ENCODE measurements around the gene POLRMT. TPM values are rescaled to one million over a fixed set of nuclear protein-coding genes. Genes with fewer than 3 reads are reported as not detected.

POLRMT gene
- total RNA-seq, 1 experiment from 2014 or later = 139 TPM

GRCh38 chr19:601790-602189 is 31.5 kb downstream of the POLRMT start (continued):
- TF ChIP-seq AFF4 (CRISPR knock-in tag; IDR thresholded peaks at IDR 0.05; ENCODE audit: borderline replicate concordance) = no peak
- no peak for TF ChIP-seq EMX1 (CRISPR knock-in tag; IDR thresholded peaks at IDR 0.05)
- TF ChIP-seq IRF1 (CRISPR knock-in tag; IDR thresholded peaks at IDR 0.05) = no peak
- TF ChIP-seq TEAD4 (CRISPR knock-in tag; IDR thresholded peaks at IDR 0.05) = no peak
- TF ChIP-seq ZNF121 (CRISPR knock-in tag; IDR thresholded peaks at IDR 0.05) = no peak
- TF ChIP-seq USF2 (CRISPR knock-in tag; IDR thresholded peaks at IDR 0.05) = no peak
- TF ChIP-seq NR1H2 (CRISPR knock-in tag; IDR thresholded peaks at IDR 0.05) = no peak
- no peak for TF ChIP-seq MAX (CRISPR knock-in tag; IDR thresholded peaks at IDR 0.05)
- no peak for TF ChIP-seq ATF2 (CRISPR knock-in tag; IDR thresholded peaks at IDR 0.05; ENCODE audit: borderline replicate concordance, low read depth)
- no peak for TF ChIP-seq SP1 (CRISPR knock-in tag; conservative IDR thresholded peaks at IDR 0.05)

GRCh38 chr19:601310-601709 is 32.0 kb downstream of the POLRMT start:
- DNase-seq (ENCODE audit: low spot score) = no peak
- CTCF ChIA-PET = no interaction called here
- POLR2A ChIA-PET = no interaction called here
- peaks cover 9% of the 10 kb centered on the region for H3K27me3 Mint-ChIP-seq (ENCODE audit: low read depth)
- H3K36me3 Mint-ChIP-seq = peaks cover 9% of the 10 kb centered on the region; the same call in 1 of the 2 replicates
- H3K4me1 Mint-ChIP-seq = no peaks in the 10 kb centered on the region
- peaks cover 19% of the 10 kb centered on the region for H3K9me3 Mint-ChIP-seq
- ATAC-seq = no peak
- H3K27ac Mint-ChIP-seq = no peak overlapping the region
- no peak overlapping the region for H3K4me3 Mint-ChIP-seq
- no peak for TF ChIP-seq NR1H2 (CRISPR knock-in tag; IDR thresholded peaks at IDR 0.05)
- no peak for TF ChIP-seq IRF1 (CRISPR knock-in tag; IDR thresholded peaks at IDR 0.05)
- TF ChIP-seq FOXK1 (CRISPR knock-in tag; IDR thresholded peaks at IDR 0.05) = no peak
- no peak for TF ChIP-seq NFE2L1 (CRISPR knock-in tag; IDR thresholded peaks at IDR 0.05)
- no peak for TF ChIP-seq PRDM15 (CRISPR knock-in tag; IDR thresholded peaks at IDR 0.05)
- no peak for TF ChIP-seq NR2C2 (CRISPR knock-in tag; IDR thresholded peaks at IDR 0.05)
- no peak for TF ChIP-seq ESRRA (CRISPR knock-in tag; IDR thresholded peaks at IDR 0.05; ENCODE audit: borderline replicate concordance)
- no peak for TF ChIP-seq ZNF416 (CRISPR knock-in tag; IDR thresholded peaks at IDR 0.05)
- no peak for TF ChIP-seq ZNF512 (CRISPR knock-in tag; IDR thresholded peaks at IDR 0.05; ENCODE audit: borderline replicate concordance)
- TF ChIP-seq ETV6 (CRISPR knock-in tag; IDR thresholded peaks at IDR 0.05) = no peak
- TF ChIP-seq ZNF423 (CRISPR knock-in tag; IDR thresholded peaks at IDR 0.05) = no peak
- no peak for TF ChIP-seq FOXP1 (CRISPR knock-in tag; IDR thresholded peaks at IDR 0.05; ENCODE audit: borderline replicate concordance)
- TF ChIP-seq ZBTB21 (CRISPR knock-in tag; IDR thresholded peaks at IDR 0.05; ENCODE audit: borderline replicate concordance) = no peak
- TF ChIP-seq ZNF121 (CRISPR knock-in tag; IDR thresholded peaks at IDR 0.05) = no peak
- TF ChIP-seq ZNF317 (CRISPR knock-in tag; IDR thresholded peaks at IDR 0.05; ENCODE audit: borderline replicate concordance, low read depth) = no peak
